HG02763 (cell line): ENCODE data around the gene ARL3.

Source experiments
- ATAC-seq: cut with Tn5 transposase; IDR thresholded peaks from one replicate; pipeline ENCODE4 v1.9.1; 2021; ENCODE audit warnings: mild to moderate bottlenecking, moderate library complexity; ENCODE audit not compliant: unreplicated experiment

ARL3 gene

GRCh38 chr10:102642736-102643335 is 71.4 kb downstream of the ARL3 start:
- peak; percentile 2 for ATAC-seq

GRCh38 chr10:102641880-102642735 is 72.1 kb downstream of the ARL3 start:
- ATAC-seq, result peak; percentile 52

GRCh38 chr10:102641402-102641801 is 72.8 kb downstream of the ARL3 start:
- ATAC-seq, result no peak

GRCh38 chr10:102639537-102639936 is 74.7 kb downstream of the ARL3 start:
- no peak for ATAC-seq

- no peak for ATAC-seq
These were observed 78.8 kb downstream of the ARL3 start for GRCh38 chr10:102635377-102635776.

- no peak for ATAC-seq
These were observed 79.5 kb downstream of the ARL3 start for GRCh38 chr10:102634686-102635085.

GRCh38 chr10:102633848-102634247 is 80.3 kb downstream of the ARL3 start:
- no peak for ATAC-seq

- ATAC-seq, result no peak
These were observed 80.9 kb downstream of the ARL3 start for GRCh38 chr10:102633287-102633686.

GRCh38 chr10:102632394-102633111 is 81.6 kb downstream of the ARL3 start:
- ATAC-seq, result no peak

GRCh38 chr10:102631525-102632393 is 82.4 kb downstream of the ARL3 start:
- ATAC-seq, result no peak

GRCh38 chr10:102630663-102631062 is 83.5 kb downstream of the ARL3 start:
- ATAC-seq, result no peak

- no peak for ATAC-seq
These were observed 84.3 kb downstream of the ARL3 start for GRCh38 chr10:102629661-102630614.

GRCh38 chr10:102628451-102628911 is 85.7 kb downstream of the ARL3 start:
- ATAC-seq, result no peak

- no peak for ATAC-seq
These were observed 86.4 kb downstream of the ARL3 start for GRCh38 chr10:102627736-102628293.

- ATAC-seq, result no peak
These were observed 86.9 kb downstream of the ARL3 start for GRCh38 chr10:102627291-102627735.

GRCh38 chr10:102626026-102626685 is 88.0 kb downstream of the ARL3 start:
- no peak for ATAC-seq

- no peak for ATAC-seq
These were observed 89.2 kb downstream of the ARL3 start for GRCh38 chr10:102624751-102625645.

- ATAC-seq, result no peak
These were observed 90.1 kb downstream of the ARL3 start for GRCh38 chr10:102624094-102624493.
